GM18508 (cell line): ENCODE data around the gene FBXO34.

ENCODE experiments used
- ATAC-seq: cut with Tn5 transposase; IDR thresholded peaks from one replicate; pipeline ENCODE4 v1.9.1; 2021; ENCODE audit warnings: moderate number of reproducible peaks; ENCODE audit not compliant: insufficient read depth, unreplicated experiment

The FBXO34 gene, protein sequence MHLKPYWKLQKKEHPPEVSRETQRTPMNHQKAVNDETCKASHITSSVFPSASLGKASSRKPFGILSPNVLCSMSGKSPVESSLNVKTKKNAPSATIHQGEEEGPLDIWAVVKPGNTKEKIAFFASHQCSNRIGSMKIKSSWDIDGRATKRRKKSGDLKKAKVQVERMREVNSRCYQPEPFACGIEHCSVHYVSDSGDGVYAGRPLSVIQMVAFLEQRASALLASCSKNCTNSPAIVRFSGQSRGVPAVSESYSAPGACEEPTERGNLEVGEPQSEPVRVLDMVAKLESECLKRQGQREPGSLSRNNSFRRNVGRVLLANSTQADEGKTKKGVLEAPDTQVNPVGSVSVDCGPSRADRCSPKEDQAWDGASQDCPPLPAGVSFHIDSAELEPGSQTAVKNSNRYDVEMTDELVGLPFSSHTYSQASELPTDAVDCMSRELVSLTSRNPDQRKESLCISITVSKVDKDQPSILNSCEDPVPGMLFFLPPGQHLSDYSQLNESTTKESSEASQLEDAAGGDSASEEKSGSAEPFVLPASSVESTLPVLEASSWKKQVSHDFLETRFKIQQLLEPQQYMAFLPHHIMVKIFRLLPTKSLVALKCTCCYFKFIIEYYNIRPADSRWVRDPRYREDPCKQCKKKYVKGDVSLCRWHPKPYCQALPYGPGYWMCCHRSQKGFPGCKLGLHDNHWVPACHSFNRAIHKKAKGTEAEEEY

DNA sequence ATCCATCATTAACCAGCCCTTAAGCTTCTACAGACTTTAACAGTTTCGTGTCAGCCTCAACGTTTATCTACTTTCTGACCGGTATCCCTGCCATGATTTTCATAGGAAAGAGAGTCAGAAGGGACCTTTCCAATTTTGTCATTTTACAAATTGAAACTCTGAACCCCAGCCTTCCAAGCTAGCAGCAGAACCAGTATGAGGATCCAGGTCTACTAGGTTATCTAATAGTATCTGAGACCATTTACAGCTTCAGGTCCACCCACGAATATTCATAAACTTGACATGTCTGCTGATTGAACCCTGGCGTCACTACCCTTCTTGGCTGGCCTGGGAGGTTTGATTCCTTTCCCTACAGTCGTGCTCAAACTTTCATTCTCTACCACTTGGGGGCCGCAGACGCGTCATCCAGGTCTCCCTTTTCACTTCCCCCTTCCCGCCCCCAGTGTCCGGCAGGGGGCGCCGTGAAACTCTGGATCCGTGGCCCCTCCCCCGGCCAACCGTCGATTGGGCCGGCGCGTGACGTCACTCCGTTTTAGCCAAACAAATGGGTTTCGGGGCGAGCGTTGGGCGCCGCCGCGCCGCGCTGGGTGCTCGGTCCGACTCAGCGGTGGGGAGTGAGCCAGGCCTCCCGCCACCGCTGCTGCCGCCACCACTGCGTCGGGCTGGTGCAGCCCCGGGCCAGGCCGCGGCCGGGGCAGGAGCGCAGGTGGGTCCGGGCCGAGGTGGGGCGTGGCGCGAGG lies at the start of gene FBXO34:
FBXO34 (plus strand) TSS at position 590 of the 740 bp plus-strand sequence. CDS start 78,970 bp downstream, outside the sequence.
- peak; percentile 56 for ATAC-seq

DNA sequence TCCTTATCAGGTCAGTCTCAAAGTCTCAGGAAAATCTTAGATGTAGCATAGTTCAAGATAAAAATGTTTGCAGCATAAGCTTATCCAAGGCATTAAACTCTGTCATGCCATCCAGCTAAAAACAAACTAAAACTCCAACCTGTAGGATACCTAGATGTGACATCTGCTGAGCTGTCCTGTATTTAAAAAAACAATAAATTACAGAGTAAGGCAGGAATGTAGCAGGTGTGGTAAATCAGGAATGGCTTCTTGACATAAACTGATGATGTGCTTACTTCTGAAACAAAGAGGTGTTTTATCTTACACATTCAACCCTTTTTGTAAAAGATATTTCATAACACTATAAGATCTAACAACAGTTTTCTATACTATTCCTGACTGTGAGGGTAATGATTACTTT lies 49.3 kb upstream of the FBXO34 start:
- no peak for ATAC-seq

DNA sequence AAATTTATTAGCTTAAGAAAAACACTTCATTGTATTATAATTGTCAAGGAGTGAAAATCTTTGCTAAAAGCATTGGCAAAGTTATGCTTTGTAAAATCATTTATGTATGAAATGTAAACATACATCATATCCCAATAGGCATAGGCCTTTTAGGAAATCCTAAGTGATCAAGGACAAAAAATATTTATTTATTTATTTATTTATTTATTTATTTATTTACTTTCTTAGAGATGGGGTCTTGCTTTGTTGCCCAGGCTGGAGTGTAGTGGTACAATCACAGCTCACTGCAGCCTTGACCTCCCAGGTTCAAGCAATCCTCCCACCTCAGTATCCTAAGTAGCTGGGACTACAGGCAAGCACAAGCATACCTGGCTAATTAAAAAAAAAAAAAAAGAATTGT lies 47.9 kb upstream of the FBXO34 start:
- ATAC-seq: no peak

DNA sequence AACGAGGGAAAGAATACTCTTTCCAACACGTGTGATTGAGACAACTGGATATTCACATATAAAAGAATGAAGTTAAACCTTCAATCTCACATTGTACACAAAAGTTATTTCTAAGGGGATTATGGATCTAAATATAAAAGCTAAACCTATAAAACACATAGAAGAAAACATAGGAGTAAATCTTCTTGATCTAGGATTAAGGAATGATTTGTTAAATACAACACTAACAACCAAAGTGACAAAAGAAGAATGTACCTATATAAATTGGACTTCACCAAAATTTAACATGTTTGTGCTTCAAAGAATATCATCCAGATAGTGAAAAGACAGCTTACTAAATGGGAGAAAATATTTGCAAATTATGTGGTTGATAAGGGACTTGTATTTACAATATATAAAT lies 43.0 kb upstream of the FBXO34 start:
- ATAC-seq: no peak

DNA sequence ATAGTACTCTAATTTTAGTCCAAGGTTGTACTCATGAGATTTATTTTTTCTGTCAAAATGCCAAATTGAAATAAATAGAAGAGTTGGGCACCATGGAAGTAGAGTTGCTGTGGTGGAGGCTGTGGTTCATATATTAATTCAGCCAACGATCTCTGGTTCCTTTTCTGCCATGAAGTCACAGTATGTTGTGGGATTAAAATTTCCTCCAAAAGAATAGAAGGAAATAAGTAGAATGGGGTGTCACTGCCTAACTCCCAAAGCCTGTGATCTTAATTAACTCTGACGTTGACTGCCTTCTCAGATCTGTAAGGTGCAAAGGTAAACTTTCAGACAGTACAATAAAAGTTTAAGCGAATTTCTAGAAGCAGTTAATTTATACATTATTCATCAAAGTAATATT lies 37.6 kb upstream of the FBXO34 start:
- no peak for ATAC-seq

DNA sequence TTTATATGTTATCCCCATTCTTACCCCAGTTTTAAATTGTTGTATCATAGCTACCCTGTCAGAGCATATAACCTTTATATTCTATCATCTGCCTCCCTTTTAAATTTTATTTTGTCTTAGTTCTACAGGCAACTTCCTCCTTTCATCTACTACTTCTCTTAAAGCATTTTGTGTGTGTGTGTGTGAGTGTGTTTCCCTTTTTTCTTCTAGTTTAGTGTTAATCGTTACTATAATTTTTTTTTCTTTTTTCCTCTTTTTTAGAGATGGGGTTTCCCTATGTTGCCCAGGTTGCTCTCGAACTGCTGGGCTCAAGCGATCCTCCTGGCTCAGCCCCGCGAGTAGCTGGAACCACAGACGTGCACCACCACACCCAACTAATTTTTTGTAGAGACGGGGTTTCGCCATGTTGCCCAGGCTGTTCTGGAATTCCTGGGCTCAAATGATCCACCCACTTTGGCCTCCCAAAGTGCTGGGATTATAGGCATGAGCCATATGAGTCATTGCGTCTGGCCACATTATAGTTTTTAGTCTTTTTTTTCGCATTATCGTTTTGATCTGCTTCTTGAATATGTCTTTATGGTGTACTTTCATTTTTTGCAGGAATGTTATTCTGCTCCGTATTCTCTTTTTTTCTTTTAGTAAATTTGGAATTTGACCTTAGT lies 33.1 kb upstream of the FBXO34 start:
- no peak for ATAC-seq

DNA sequence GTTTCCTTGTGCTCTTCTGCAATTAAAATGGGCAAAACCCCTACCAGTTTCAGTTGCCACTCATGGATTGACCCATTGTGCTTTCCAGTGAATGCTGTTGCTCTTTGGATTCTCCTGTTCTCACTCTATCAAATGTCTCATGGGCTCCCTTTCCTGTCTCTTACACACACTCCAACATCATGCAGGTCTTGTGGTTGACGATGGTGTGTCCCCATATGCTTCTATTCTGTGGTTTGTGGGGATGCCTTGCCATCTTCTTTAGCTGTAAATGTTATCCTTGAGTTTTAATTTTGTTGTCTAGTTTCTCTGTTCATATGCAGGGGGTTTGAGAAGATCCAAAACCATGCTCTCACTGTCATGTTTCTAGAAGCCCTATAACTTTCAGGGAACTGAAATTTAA lies 31.9 kb upstream of the FBXO34 start:
- no peak for ATAC-seq

DNA sequence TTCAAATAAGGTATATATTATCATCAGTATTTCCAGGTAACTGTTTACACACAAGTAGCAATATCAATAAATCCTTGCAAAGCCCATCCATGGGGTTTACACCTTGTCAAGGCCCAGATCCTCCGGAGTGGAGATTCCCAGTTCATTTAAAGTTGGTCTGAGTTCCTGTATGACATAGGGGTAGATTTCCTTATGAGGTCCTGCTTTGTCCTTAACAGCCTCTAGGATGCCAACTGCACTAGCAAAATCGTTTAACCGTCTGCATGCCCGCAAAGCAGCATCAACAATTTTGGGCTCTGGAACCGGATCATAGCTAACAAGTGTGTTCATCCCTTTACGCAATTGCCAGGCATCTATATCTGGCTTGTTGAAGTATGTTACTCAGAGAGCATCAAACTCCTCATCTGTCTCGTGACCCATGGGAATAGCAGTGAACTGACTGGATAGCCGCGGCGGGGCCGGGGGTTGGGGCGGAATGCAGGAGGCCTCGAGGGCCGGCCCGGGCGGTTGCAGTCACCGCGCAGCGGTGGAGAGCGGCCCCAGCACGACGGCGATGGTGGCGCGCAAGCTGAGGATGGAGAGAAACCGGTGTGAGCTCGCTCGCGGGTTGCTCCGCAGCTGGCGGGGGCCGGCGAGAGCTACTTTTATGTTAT lies 30.6 kb upstream of the FBXO34 start:
- ATAC-seq: no peak

DNA sequence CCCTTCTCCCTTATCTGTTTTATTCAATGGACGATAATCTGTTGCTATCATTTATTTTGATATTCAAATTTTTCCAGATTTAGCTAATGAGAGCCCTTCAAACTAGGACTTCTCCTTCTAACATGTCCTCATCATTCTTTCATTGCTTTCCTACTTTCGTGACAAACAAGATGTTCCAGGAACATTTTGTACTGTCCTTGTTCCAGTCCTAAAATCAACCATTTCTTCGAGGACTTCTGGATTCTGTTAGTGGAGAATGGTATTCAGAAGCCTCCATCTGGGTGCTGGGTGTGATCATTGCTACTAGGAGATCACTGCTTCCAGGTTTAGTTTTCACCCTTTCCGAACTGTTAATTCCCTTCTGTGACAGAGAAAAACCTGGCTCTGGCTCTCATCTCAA lies 29.5 kb upstream of the FBXO34 start:
- no peak for ATAC-seq

DNA sequence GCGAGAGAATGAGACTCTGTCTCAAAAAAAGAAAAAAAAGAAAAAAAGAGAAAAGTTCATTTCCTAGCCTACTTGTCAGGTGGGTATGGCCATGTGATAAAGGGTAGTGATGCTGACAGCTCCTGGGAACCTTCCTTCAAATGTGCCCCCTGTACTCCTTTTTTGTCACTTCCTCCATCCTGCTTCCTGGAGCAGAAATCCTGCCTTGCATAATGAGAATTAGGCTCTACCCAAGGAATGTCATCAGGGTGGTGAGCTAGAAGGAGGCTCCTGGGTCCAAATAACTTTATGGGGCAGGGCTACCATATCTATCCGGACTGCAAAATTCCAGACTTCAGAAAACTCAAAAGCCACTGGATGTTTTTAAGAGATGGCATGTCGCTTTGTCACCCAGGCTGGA lies 27.8 kb upstream of the FBXO34 start:
- ATAC-seq: no peak

DNA sequence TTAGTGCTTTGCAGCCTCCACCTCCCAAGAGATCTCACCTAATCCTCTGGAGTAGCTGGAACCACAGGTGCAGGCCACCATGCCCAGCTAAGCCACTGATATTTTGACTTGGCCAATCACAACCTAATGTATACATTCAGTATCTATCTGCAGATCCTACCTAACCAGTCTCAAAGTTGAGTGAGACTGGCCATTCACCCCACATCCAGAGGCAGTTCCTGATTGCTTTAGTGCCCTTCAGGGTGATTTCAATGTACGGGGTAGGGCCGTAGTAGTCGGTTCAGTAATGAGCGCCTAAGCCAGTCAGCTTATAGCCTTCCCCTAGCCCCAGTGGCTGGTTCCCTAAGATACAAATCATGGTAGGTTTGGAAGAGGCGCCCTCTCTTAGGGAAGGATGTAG lies 27.4 kb upstream of the FBXO34 start:
- ATAC-seq: no peak

DNA sequence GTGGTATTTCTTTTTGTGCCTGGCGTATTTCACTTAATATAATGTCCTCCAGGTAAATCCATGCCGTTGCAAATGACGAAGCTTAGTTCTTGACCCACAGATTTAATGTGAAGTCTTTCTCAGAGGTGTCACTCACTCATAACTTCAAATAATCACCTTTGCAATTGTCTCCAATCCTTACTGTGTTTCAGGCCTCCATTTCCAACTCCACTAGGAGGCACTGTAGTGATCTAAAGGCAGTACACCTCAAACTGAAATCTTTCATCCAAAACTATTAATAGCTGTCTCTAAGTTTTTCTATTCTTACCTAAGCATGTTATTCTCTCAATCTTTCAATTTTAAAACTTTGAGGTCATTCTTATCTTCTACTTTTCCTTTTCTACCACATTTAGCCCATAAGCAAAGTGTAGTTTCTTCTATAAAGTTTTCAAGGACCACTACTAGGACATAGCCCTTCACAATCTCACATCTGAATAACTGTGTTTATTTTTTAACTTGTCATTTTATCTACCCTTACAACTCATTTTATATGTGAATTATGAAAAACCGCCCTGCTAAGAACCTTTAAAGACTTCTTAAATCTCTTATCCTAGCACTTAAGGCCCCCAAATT lies 25.5 kb upstream of the FBXO34 start:
- no peak for ATAC-seq

DNA sequence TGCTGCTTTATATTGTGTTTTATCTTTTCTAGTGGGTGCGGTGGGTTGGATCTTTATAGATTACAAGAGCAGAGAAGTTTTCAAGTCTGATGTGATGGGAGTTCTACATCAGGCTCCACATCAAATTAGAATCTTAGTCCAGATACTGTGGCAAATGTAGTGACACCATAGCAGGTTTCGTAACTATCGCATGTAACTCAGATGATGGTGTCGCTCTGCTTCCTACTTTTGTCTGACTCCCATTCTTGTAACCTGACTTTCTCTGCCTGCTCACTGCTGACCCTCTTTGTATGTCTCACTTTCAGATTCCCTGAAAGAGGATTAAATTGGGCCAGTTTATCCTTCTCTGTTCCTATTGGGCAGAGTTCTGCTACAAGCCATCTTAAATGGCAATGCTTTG lies 22.8 kb upstream of the FBXO34 start:
- no peak for ATAC-seq

DNA sequence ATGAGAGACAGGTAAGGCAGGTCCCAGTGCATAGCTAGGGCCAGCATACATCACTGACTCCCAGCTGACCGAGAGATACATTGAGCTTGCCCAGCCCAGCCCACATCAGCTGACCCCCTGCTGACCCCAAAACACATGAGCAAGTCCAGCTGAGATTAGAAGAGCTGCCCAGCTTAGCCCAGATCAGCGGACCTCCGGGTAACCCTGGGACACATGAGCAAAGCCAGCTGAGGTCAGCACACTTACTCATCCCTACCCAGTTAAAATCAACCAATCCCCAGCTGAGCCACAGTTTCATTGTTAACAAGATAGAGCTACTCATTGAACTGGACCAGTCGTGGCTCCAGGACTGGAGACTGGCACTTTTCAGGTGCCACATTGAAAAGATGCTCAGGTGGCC lies 21.8 kb upstream of the FBXO34 start:
- no peak for ATAC-seq

DNA sequence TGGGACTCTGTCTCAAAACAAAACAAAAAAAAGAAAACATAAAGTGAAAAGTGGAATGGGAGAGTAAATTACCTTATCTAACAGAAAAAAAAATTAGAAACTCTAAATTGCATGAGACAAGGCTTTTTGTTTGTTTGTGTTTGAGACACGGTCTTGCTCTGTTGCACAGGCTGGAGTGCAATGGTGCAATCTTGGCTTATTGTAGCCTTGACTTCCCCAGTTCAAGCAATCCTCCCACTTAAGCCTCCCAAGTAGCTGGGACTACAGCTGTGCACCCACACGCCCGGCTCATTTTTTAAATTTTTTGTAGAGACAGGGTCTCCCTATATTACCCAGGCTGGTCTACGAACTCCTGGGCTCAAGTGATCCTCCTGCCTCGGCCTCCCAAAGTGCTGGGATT lies 17.9 kb upstream of the FBXO34 start:
- ATAC-seq: no peak

DNA sequence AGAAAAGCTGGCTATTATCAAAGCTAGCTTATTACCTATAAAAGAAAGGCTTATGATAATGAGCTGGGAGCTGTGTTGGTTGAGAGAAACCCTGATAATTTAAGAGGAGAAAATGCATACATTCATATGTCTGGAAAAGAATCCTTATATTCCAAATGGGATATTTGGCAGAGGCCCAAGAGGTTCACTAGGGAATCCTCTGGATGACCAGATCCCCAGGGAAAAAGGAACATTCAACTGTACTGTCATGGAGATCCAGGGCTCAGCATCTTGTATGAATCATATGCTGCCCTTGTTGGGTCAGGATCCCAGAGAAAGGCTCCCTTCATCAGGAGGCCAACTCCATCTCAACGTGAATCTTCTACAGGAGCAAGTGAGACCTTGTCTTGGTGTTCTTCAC lies 16.6 kb upstream of the FBXO34 start:
- no peak for ATAC-seq

DNA sequence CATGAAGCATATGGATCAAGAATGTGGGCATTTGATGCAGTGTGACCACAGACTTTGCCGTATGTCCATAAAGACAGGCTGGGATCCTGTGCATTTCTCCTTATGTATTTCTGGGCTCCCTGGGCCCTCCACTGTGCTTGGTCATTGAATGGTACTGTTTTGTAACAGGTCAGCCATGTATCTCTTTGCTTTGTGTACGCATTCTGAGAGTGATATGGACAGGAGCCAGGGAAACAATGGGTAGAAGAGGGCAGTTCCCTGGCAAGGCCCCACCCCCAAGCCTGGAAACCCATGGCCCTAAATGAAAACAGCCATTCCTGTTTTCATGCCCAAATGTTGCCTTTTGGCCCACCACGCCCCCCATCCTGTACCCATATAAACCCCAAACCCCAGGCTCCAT lies 15.2 kb upstream of the FBXO34 start:
- ATAC-seq: no peak

DNA sequence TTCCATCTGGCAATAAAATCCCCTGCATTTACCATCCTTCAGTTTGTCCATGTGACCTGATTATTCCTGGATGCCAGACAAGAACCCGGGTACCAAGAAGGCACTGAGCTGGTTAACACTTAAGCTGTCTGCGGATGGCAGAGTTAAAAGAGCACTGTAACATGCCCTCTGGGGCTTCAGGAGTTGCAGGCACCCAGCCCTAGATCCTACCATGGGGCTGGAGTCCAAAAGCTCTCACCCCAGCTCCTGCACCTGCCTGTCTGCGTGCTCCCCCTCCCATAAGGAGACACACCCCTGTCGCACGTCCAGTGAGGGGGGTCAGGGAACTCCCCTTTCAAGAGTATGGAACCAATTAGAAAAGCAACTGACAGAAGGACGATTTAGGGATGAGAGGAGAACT lies 14.6 kb upstream of the FBXO34 start:
- no peak for ATAC-seq

DNA sequence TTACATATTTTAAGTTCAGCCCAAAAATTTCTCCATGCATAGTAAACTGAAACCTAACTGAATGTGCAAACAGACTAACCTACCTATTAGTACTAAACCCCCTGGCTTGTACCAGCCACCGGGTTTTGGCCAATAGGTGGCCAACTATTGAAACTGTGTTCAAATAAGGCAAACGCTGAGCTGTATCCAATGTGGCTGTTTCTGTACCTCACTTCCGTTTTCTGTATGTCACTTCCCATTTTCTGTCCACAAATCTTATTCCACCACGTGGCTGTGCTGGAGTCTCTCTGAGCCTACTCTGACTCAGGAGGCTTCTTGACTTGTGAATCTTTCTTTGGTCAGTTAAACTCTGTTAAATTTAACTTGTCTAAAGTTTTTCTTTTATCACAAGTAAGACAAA lies 6.0 kb upstream of the FBXO34 start:
- no peak for ATAC-seq

DNA sequence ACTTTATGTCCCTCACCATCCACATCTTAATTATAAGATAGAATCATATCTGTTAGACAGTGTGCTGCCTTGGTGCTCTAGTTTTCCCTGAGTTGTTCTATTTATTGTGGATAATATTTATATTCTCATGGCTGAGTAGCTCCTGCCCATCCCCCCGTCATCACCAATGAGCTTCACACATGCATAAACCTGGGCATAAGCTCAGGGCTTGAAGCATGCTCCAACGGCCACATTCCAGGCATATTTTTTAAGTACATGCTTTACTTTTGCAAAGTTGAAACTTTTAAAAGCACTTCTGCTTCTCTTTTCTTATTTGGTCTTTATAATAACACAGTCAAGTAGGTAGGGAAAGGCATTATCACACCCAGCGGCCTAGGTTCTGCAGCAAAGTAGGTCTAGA lies 3.4 kb upstream of the FBXO34 start:
- ATAC-seq: no peak
